CD4-positive, alpha-beta T cell treated with Interleukin-4 for 1 hour (primary cell): ENCODE results near the gene DLEU7.
A peak's percentile ranks its signal among the peaks of the same experiment; 100 is the strongest.

Experiments used
- DNase-seq, 2 donors: peaks; one replicate each; pipeline ENCODE4 v3.0.0-alpha.2; 2020 to 2022

Gene DLEU7

DNA sequence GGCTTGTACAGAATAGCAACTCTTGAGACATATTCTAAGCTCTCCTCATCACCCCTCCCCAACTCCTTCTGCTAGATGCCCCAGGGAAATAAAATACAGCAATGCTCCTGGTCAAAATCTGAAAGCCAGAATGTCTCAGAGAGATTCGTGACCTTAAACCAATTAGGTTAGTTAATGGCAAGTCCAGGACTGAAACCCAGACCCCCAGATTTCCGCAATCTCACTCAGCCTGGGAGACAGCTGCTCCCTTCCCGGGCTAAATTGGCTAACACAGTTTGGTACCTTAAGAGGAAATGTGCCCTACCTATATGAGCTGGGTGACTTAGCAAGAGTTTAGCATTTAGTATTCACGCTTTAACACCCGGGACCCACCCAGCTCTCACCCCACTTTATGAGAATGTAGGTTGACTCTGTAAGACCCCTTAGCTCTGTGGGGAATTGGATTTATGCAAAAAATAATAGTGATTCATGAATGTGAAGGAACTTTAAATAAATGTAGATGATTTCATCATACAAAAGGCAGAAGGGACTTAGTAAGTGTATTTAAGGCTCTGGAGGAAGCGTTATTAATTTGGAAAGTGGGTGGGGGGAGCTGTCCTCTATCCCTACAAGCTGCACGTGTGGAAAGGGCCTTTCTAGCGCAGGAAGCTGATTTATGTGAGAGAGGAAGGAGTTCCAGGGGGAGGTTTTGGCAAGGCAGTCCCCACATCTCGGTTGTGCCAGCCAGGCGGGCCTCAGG lies 1.1 kb downstream of the DLEU7 start:
- no peak for DNase-seq

- no peak for DNase-seq
Observed at GRCh38 chr13:50841786-50842185, 1.7 kb downstream of the DLEU7 start.

DNA sequence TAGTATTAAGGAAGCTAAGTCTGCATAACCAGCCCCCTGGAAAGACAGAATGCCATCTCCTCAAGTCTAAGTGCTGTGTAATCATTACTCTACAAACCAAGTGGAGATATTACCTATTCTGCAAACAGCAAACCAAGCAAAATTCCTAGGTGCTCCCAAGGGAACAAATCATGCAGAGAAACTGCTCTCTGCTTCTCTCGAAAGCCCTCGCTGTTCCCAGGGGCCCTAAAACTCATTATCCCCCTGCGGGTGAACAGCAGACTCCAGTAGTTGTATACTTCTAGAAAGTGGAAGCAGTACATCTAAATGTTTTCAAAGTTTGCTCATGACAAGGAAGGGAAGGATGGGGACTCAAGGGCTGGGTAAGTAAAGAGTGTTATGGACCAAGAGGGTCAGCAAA lies 3.2 kb downstream of the DLEU7 start:
- no peak for DNase-seq

- no peak for DNase-seq
Observed at GRCh38 chr13:50839828-50840227, 3.7 kb downstream of the DLEU7 start.

DNA sequence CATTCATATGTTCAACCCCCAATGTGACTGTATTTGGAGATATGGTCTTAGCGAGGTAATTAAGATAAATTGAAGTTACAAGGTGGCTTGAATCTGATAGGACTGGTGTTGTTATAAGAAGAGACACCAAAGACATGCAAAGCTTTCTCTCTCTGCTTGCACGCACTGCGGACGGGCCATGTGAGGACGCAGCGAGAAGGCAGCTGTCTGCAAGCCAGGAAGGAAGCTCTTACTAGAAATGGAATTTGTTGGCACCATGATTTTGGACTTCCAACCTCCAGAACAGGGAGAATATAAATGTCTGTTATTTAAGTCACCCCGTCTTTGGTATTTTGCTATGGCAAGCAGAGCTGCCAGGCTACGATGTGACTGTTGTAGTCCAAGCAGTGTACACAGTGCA lies 4.8 kb downstream of the DLEU7 start:
- DNase-seq, result no peak

DNA sequence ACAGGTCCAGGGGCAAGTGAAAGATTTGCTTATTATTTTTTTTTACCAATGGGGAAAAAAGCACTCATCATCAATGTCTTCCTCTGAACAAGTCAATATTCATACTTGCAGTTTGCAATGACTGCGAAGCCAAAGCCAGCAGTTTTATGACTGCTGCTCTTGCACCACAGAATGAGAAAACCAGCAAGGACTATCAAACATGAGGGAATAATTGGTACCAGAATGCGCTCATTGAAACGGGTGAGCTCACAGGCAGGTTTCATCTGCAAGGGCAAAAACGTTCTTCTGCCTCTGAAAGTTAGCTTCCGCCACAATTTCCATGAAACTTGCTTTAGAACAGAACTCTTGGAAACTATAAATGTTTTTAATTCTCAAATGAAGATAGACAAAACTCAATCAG lies 5.5 kb downstream of the DLEU7 start:
- no peak for DNase-seq

GRCh38 chr13:50831512-50831911 lies 12.0 kb downstream of the DLEU7 start:
- DNase-seq, result no peak

- no peak for DNase-seq
Observed at GRCh38 chr13:50829896-50830295, 13.6 kb downstream of the DLEU7 start.

DNA sequence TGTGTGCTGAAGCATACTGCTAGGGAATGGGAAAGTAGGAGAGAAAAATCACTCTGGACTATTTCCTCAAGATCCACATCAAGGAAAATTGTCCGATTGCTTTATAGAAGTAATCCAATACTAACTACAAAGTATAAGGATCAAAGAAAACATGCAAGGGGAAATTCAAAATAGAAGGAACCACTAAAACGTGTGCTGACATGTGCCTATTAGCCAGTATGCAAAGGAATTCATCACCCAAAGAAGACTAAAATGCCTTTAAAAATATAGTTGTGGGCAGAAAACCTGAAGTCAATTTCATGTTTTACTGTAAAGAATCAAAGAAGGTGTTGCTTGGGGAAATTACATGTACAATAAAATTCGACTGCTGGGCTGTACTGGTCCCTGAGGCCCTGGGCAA lies 14.3 kb downstream of the DLEU7 start:
- no peak for DNase-seq

GRCh38 chr13:50826035-50826434 lies 17.5 kb downstream of the DLEU7 start:
- DNase-seq, result no peak

DNA sequence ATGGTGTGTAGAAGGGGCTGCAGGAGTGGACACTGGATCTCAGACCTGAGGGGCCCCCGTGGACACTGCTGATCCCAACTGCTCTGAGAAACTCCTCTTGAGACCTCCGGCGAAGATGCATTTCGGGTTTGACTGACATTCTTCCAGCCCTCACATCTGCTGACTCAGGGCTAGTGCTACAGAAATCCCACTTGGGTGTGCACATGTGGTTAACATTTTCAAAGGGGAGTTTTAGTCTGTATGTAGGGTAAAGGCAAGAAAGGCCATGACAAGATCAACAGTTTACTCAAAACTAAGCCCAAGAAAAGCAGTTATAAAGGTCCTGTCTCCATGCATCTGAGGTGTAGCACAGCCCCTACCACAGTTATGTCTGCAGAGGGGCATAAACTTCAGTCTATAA lies 31.2 kb downstream of the DLEU7 start:
- no peak for DNase-seq

DNA sequence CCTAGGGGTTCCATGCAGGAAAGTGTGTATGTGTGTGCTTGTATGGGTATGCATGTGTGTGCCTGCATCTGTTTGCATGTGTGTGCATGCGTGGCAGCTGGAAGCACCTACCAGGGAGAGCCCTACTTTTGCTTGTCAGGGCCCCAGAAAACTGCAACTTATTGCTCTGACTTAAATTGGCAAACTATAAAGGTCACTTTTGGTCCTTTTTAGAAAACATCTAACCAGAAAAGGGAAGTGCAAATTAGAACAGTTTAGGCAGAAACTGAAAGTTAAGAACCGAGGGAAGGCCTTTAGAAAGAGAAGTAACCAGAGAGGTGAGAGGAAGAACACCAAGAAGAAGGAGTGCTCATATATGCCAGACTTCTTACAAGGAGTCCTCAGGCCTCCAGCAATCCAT lies 32.5 kb downstream of the DLEU7 start:
- no peak for DNase-seq

- DNase-seq, result no peak
Observed at GRCh38 chr13:50810468-50810867, 33.0 kb downstream of the DLEU7 start.

GRCh38 chr13:50809133-50810090 lies 34.1 kb downstream of the DLEU7 start:
- DNase-seq, result no peak

GRCh38 chr13:50805805-50806204 lies 37.7 kb downstream of the DLEU7 start:
- DNase-seq, result no peak

DNA sequence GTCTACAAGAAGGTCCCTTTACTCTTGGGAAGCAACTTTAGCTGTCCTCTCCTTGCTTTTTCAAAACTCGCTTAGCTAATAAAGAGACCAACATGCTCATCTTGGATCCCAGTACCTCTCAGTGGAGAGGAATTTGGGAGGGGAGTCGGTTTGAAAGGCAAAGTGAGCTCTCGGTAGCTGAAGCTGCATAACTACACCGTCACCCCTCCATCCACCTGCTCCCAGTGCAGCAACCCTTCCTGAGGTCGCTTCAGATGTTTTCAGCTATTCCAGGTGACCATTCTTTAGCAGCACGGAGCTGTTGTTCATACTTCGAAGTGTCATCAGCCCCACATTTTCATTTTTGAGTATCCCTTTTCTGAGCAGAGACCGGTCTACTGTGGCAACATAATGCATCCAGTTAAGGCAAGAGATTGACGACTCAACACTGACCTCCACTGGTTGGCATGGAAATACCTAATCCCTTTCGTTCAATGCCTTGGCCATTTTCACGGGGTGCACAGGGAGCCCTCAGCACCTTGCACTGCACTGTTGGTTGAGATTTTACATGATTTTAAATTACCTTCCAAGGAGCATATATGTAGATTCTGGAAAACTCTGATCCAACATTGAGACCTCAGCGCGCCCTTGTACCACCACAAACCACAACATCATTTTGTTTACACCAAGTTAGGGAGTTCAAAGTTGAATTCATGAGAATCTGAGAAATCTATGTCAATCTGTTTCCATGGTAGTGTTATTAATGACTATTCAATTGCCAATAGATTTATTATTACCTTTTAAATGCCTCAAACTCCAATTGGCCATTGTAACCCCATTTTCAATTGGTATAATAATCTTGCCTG lies 42.2 kb downstream of the DLEU7 start:
- peak; percentile 74 to 78 for DNase-seq

GRCh38 chr13:50800091-50800739 lies 43.3 kb downstream of the DLEU7 start:
- peak in 1 of 2 donors; percentile 32 for DNase-seq

- no peak for DNase-seq
Observed at GRCh38 chr13:50798923-50799322, 44.6 kb downstream of the DLEU7 start.

DNA sequence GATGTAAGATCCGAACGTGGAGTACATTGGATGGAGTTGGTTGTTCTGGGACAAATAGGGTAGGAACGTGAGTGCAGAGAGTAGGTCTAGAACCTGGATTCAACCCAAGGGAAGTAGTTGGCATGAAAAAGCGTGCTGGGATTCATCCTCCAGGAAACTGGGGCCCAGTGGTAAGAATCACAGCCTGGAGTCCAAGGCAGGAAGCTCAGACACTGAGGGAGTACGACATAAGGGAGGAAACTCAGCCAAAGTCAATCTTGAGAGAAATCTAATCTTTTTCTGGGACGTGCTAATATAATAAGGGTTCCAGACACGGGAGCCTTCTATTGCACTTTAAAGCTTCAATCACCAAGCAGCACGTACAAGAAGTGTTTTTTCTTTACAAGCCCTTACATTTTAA lies 46.4 kb downstream of the DLEU7 start:
- DNase-seq, result no peak

DNA sequence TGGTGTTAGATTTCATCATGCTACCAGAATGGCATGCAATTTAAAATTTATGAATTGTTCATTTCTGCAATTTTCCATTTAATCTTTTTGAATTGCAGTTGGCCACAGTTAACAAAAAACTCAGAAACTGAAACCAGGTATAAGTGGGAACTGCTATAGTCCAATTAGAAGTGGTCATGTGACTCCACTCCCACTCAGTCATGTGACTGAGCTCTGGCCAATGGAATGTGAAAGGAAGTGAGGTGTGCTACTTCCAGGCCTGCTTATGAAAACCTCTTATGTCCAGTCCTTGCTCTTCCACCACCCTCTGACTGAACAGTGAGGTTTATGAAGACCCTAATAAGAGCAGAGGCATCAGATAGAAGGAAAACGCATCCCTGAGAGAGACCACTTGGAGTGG lies 47.0 kb downstream of the DLEU7 start:
- no peak for DNase-seq

DNA sequence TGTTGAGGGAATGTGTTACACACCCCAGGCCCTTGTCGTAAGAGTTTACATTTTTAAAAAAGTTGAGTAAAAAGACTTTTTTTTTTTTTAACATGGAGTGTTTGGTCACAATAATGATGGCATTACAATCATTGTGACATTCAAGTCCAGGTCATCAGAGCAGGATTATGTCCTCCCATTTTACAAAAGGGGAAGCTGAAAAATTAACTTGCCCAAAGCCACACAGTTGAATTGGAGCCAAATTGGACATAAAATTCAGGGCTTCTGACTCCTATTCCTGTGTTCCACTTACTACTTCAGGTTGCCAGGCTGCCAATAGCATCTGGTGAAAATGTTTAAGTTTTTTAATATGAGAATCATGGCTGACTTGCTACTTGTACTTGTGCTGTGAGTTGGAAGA lies 49.3 kb downstream of the DLEU7 start:
- DNase-seq, result no peak

DNA sequence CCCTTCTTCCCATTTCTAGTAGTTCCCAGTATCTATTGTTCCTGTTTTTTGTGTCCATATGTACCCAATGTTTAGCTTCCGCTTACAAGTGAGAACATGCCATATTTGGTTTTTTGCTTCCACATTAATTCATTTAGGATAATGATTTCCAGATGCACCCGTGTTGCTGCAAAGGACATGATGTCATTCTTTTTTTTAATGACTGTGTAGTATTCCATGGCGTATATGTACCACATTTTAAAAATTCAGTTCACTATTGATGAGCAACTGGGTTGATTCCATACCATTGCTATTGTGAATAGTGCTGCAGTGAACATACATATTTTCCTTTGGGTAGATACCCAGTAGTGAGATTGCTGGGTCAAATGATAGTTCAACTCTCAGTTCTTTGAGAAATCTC lies 50.5 kb downstream of the DLEU7 start:
- DNase-seq, result no peak
